HG03457 (cell line): ENCODE results near the gene CRNN.

ENCODE experiments used
- ATAC-seq: cut with Tn5 transposase; IDR thresholded peaks from one replicate; pipeline ENCODE4 v1.9.1; 2021; ENCODE audit warnings: moderate number of reproducible peaks; ENCODE audit not compliant: unreplicated experiment

CRNN gene

DNA sequence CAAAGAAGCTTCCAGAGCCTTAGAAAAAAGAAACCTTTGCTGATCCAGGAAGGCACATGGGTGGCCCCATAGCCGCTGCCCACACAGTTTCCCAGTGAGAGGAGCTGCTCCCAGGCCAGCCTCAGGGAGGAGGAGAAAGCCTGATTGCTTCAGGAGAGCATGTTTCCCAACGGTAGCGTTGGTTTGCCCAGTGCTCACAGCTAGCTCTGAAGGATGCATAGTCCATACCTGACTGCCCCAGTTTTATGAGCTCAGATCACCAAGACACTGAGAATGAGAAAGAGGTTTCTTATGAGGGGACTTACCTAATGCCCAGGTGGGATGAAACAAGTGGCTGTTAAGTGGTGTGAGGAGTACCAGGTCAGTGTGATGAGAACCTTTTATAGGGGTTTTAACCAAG lies at the start of gene CRNN:
CRNN (minus strand) TSS at position 355 of the 400 bp plus-strand sequence. CDS start 2,030 bp downstream, outside the sequence.
- ATAC-seq, result no peak

DNA sequence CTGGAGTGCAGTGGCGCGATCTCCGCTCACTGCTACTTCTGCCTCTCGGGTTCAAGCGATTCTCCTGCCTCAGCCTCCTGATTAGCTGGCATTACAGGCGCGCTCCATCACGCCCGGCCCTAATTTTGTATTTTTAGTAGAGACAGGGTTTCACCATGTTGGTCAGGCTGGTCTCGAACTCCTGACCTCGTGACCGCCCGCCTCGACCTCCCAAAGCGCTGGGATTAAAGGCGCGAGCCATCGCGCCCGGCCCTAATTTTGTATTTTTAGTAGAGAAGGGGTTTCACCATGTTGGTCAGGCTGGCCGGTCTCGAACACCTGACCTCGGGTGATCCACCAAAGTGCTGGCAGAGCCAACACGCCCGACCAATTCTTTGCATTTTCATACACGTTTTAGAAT lies 48.6 kb upstream of the CRNN start:
- ATAC-seq, result no peak

DNA sequence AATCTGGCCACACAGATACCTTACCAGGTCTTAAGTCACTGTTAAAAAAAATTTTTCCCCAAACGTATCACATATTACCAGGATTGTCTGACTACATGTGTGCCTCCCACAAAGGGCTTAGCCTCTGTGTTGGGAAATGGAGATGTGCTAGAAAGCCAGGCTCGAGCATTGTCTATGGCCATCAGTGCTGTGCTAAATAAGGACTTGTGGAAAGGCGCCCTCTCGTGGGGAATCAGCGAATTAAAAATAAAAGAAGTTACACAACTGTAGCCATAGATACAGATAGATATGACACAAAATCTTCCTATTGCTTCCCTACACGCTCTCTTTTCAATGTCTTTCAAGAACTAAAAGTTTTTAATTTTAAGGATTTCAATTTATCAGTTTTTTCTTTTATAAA lies 47.5 kb upstream of the CRNN start:
- ATAC-seq, result no peak

GRCh38 chr1:152460529-152460899 lies 46.5 kb upstream of the CRNN start:
- ATAC-seq, result no peak

DNA sequence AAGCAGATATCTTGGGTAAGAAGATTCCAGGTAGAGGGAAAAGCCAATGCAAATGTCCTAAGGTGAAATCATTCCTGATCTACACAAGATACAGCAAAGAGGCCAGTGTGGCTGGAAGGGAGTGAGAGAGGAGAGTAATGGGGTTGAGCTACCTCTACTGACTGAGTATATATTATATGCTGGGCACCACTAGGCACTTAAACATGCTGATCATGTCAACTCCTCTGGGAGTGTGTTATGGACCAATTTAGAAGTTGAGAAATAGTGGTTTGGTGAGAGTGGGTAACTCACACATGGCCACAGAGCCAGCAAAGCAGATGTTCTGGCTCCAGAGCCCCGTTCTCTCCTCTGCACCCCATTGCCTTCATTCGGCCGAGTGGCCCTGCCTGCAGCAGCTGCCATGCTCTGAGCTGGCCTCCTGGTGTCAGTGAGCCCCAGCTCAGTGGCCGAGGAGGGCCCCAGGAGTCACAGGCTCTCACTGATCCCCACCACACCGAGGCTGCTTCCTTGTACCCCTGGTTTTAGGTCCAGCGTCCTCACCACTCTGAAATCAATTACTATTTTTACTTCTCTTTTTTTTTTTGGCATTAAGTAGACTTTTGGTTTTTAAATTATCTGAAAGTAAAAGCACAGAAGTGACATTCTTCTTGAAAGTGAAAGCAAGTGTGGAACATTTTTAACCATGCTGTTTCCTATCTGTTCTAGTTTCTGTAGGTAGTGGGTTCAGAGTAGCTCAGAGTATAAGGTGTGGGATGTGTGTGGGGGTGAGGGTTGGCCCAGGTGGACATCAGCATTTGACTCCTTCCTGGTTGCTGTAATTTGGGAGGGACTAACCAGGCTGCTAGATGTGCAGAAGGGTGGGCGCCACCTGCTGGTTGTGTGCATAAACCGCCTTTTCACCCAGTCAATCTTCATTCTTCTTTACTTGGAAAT lies 45.8 kb upstream of the CRNN start:
- ATAC-seq, result peak; percentile 85

DNA sequence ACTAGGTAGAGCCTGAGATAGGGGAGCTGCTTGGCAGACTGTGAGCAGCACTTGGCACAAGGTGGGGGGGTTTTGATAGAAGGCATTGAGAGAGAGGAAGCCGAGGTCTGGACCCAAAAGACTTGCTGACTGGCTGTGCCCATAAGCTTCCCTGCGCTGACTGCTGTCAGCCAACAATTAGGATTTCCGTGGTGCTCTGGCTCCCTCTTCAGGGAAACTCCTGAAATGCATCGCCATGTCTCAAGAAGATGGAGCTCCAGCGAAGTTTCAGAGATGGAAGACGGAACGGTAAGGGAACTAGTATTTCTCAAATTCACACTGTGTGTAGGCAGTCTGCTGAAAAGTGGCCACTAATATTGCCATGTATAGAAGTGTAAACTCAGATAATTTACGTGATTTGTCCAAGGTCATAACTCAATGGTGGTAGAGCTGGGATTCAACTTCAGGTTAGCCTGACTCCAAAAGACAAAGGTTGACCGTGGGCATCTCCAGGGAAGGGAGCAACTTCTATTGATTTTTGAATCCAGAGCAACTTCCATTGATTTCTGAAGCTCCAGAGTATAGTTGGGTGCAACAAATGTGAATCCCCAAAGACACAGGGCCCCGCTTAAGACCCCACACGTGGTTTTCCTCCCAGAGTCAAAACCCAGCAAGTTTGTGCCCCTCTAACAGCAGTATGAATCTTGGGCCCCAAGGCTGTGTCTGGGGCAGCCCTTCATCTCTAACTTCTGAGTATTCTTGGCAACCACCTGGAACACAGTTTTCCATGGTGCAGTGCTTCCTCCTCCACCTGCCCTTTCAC lies 44.5 kb upstream of the CRNN start:
- ATAC-seq, result no peak

- ATAC-seq, result no peak
Observed at GRCh38 chr1:152457561-152457960, 43.5 kb upstream of the CRNN start.

DNA sequence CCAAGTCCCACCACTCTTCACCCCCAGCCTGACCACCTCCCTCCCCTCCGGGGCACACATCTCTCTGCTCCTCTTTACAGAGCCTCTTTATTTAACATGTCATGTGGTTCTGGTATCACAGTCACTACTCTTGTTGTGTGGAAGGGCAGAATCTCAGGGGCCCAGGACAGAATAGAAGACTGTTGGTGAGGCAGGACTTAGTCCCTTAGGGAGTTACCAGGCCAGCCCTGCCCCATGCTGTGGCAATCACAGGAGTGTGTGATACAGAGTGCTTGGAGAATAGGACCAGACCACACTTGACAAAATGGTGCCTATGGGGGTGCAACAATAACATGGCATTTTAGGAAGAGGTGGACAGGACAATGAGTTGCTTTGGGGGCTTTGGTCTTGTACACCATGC lies 43.0 kb upstream of the CRNN start:
- no peak for ATAC-seq

- no peak for ATAC-seq
Observed at GRCh38 chr1:152451254-152451653, 37.2 kb upstream of the CRNN start.

DNA sequence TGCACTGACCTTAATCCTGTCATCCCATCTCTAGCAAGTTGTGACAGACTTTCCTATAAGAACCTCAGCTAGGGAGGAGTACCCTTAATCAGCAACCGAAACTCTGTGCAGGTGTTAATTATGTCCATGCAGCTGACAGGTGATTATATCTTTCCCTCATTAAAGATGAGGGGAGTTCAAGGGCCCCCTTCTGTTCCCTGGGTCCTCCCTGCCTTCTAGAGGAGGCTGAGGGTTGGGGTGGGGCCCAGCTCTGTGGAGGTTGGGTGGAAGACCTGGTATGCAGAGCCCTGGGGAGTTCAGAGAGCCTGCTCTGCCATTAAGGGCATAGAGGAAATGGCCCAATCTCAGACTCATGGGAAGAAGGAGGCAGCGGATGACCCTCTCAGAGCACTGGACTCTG lies 35.6 kb upstream of the CRNN start:
- ATAC-seq, result no peak

- ATAC-seq, result no peak
Observed at GRCh38 chr1:152448496-152448895, 34.4 kb upstream of the CRNN start.

GRCh38 chr1:152448095-152448494 lies 34.0 kb upstream of the CRNN start:
- no peak for ATAC-seq

DNA sequence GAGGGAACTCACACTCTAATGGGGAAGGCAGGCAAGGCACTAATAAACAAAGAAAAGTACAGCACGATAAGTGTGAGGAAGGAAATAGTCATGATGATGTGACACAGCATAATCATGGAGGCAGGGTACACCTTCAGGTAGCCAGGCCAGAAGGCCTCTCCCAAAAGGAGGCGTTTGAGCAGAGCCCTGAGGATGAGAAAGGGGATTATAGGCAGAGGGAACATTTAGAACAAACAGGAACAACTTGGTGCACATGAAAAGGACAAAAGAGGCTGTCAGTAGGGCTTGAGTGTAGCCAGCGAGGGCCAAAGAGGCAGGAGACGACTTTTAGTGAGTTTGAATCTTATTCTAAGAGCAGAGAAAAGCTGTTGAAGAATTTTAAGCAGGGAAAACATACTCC lies 33.4 kb upstream of the CRNN start:
- no peak for ATAC-seq

- no peak for ATAC-seq
Observed at GRCh38 chr1:152444045-152444444, 30.0 kb upstream of the CRNN start.

DNA sequence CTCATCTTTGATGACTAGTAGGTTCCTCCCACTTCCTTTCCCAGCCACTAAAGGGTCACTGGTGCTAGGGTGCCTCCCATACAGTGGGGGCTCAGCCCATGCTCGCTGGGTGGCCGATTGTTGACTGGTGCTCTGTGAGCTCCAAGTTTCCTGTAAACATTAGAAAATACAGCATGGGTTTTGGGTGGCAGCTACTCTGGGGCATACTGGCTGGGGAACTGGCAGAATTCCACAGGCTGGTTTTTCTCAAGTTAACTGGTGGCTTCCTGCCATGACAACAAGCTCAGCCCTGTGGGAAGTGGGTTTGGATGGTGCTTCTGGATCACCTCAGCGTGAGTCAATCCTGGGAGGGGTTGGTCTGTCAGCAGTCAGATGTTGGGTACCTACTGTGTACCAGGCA lies 28.7 kb upstream of the CRNN start:
- ATAC-seq, result no peak

DNA sequence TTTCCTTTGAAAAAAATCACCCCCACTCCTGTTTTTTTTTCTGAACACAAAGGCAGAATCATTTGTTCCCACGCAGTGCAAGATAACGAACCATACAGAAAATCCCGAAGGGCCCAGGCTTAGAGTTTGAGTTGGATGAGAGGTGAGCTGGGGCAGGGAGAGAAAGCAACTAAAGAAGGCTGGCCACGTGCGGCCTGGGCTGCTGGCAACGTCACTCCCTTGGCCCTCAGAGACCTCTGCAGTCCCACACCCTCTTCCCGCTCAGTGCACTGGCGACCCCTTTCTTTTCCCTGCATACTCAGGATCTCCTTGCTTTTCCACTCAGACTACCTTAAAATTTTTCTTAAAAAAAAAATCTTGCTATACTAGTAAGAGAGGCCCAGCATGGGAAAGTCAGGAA lies 28.2 kb upstream of the CRNN start:
- no peak for ATAC-seq

DNA sequence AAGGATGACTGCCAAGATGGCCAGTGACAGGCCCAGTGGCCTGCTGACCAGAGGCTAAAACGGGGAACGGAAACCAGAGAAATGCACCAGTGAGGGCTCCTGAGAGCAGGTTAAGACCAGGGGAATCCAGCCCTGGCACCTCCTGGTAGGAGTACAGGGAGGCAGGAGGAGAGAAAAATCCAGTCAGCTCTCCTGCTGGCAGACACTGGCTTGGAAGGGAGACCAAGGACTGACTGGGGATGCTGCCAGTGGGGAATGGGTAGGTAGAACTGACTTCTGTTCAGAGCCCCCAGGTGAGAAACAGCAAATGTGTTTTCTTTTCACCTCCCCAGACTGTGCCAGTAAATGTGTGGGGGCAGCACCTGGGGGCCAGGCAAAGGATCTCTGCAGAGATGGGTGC lies 27.7 kb upstream of the CRNN start:
- ATAC-seq, result no peak

DNA sequence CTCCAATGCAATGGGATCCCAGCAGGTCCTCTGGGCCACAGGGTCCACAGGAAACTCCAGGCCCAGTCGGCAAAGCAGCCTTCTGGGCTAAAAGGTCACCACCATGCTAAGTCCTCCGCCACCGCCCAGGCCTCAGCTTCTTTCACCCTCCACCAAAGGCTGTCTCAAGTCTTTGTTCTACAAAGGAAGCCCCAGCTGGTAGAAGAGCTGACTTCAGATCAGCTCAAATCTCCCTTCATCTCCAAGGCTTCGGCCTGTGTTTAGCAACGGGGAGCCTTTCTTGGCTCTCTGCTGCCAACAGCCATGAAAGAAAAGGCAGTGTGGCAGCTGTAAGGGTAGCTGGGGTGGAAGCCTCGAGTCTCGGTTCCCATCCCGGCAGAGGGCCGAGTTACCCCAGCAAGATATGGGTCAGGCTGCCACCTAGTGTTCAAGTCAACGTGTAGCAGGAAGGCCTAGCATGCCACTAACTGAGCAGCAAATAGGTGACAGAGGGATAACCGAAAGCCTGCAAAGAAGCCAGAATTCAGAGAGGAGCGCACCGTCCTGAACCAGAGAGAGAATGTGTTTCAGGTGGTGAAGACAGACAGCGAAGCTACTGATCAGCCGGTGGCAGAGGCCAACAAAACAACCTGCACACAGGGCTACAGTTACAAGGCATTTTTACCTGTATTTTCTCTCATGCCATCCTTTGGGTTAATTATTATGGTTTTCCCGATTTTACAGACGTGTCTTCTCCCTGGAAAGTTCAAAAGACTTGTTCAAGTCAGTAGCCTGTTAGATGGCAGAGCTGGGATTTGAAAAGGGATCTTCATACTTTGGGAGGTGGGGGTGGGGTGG lies 26.8 kb upstream of the CRNN start:
- peak; percentile 87 for ATAC-seq

- ATAC-seq, result no peak
Observed at GRCh38 chr1:152436593-152437496, 22.8 kb upstream of the CRNN start.

GRCh38 chr1:152427458-152427857 lies 13.4 kb upstream of the CRNN start:
- ATAC-seq, result no peak
